Mucosa of gallbladder (tissue), 1 donor: ENCODE measurements around the gene KIAA1614. TPM values are rescaled to one million over a fixed set of nuclear protein-coding genes. Genes with fewer than 3 reads are reported as not detected.

Experiments
- DNase-seq: peaks from one replicate; pipeline ENCODE4 v3.0.0-alpha.2; 2020; ENCODE audit warnings: low spot score
- total RNA-seq: library from RNA; stranded (reverse); gene quantifications from one replicate; pipeline ENCODE4 v1.2.1, GENCODE V29; 2021
- donor health status: DM: no; HTN: no; CAD: no.

KIAA1614 gene
- total RNA-seq = 7.7 TPM

DNA sequence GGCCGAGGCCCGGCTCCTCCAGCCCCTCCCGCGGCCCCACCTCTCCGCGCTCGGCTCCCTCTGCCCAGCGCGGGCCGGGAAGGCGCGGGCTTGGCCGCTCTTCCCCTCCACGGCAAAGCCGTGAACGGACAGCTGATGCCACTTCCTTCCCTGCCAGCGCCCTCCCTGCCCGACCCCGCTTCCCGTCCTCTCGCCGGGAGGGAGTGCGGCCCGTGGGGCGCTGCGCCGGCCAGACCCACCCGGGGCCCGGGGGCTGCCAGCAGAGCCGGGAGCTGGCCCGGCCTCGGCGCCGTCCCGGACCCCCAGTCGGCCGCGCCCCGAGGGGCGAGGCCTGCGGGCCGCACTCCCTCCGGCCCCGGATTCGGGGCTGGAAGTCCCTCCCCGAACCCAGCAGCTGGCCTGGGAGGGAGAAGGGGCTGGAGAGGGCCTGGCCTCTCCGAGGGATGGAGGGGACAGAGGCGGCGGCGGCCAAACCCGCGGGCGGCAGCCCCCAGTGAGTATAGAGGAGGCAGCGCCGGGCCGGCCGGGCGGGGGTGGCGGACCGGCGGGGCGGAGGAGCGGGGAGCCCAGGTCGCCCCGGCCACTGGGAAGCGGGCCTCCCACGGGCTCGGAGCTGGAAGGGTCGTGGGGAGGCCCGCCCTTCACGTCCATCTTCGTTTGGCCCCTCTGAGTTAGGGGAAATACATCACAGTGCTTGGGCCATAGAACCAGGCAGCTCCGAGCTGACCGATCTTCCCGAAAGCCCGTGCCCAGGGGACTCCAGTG is at the start of gene KIAA1614:
Gene KIAA1614, plus strand, starts transcription at position 97 of the 765 bp plus-strand sequence. Its CDS starts 347 bp downstream, at position 444.
- no peak for DNase-seq

GRCh38 chr1:180863158-180863775 is 49.4 kb upstream of the KIAA1614 start:
- peak; percentile 55 for DNase-seq

DNA sequence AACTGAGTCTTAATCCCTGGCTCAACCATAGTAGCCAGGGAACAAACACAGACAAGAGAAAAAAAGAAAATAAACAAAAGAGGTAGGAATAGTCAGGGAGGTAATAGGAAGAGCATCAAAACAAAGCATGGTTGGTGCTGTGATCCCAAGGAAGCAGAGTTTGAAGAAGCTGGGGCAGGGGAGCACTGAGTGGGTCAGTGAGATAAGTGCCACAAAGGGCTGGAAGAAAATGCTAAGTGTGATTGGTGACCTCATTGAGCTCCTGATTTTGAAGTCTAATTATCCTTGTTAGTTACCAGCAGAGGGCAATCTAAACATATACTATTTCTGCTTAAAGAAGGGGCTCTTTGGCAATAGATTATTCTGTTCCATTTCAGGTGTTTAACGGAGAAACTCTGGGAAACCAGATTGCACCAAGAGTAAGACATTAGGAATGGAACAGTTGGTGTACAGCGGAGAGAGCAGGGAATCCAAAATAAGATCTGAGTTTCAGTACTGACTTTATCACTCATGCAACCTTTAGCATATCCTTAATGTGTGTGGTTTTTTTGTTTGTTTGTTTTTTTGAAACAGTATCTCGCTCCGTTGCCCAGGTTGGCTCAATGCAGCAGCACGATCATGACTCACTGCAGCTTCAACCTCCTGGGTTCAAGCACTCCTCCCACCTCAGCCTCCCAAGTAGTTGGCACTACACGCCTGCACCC is 30.7 kb upstream of the KIAA1614 start:
- no peak for DNase-seq

DNA sequence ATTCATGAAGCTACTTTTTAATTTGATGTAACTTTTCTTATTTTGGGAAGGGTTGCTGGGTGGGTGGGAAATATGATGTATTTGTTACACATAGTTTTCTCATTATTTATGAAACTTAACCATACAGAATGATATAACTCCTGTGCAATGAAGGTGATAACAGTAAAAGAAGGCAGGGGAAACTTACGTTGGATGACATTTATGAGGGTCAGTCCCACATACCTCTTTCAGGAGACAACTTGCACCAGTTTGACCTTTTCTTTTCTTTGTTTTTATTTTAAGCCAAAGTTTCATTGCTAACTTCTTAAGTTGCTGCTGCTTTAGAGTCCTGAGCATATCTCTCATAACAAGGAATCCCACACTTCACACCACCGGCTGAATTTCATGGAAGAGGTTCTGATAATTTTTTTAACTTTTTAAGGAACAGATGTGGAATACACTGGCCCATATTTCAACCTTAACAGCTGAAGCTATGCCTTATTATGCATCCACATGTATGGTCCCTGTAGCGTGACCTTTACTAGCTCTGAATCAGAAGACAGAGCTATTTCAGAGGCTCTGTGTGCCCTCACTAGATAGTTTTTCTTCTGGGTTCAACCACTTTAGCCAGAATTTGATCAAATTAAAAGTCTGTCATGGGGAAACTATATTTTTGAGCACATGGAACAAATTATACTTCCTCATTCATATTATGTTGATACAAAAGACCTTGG is 28.0 kb upstream of the KIAA1614 start:
- DNase-seq = no peak

- no peak for DNase-seq
Measured at GRCh38 chr1:180886338-180886737, 26.4 kb upstream of the KIAA1614 start.

GRCh38 chr1:180887841-180888240 is 24.9 kb upstream of the KIAA1614 start:
- DNase-seq = no peak

DNA sequence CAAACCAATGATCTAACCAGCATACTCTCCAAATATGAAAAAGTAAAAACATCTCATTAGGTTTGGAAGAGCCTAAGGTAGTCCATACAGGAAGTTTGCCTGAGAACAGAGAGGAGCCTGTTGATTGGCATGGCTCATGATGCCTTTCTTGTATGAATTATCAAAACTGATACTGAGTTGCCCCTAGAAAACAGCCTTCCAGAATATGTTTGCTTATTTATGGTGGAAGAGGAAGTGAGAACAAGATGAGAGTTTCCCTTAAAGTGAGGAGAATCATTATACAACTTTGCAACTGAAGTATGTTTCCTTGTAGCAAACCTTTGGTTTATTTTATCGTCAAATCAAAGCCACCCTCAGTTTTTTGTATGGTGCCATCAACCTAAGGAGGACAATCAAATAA is 23.8 kb upstream of the KIAA1614 start:
- no peak for DNase-seq

DNA sequence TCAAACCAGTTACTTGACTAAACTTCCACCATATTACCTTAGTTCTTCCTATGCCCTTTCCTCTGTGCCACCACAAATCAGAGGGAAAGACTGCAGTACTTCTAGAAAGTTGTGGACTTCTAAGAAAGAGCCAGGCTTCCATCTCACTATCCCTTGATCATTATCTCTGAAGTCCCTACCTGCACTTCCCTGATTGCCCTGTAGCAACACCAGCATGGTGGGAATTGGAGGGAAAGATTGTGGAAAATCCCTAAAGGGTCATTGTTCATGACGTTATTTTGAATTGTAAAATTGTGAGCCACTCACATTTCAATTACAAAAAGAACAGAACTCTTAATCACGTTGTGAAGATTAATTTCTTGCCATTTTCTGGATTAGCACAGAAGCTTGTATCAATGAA is 23.4 kb upstream of the KIAA1614 start:
- no peak for DNase-seq

DNA sequence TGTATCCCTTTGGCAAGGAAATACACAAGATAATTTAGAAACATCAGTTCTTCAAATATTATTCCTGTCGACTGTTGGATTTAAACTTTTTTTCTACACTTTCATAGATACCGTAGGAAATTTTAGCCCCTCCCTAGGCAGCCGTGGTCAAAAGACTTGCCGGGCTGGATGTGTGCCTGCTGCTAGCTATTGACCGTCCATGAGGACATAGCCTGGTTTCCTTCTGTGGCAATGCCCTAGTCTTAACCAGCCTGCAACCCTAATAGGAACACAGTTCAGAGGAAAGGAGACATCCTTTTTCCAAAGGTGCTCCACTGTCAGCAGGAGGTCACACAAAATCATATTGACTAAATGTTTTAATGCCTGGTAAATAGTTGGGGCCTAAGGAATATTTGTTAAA is 20.4 kb upstream of the KIAA1614 start:
- DNase-seq = no peak

- no peak for DNase-seq
Measured at GRCh38 chr1:180892675-180893074, 20.0 kb upstream of the KIAA1614 start.

GRCh38 chr1:180893614-180894013 is 19.1 kb upstream of the KIAA1614 start:
- DNase-seq = no peak

GRCh38 chr1:180896161-180896560 is 16.5 kb upstream of the KIAA1614 start:
- no peak for DNase-seq

DNA sequence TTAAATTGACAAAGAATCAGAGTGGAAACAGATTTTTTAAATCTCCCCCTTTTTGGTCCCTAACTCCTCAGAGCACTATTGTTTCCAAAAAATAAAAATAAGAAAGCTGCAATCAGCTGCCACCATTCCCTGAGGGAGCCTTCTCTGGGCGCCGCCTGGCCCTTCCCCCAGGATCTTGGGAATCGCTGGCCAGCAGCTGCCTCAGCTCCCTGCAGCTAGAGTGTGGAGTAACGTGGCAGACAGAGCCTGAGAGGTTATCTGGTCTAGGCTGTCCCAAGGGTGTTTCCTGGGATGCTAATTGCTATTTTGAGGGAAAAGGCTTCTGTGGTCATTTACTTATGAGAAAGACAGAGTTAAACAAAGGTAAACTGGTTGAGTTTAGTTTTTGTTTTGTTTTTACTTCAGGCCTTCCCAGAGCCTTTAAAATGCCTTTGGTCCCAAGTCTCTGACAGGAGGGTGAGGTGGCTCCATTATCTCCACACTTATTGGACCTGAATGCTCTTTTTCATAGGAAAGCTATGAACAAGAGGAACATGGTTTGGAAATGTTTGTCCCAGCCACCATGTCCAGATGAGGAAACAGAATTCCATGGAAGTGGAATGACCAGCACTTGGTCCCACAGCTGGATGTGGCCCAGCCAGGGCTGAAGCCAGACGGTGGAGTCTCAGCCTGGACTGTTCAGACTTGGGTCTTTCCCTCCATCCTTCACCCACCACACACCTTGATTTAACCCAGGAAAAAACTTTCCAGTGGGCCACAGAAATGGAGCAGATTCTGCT is 14.1 kb upstream of the KIAA1614 start:
- DNase-seq = no peak

- no peak for DNase-seq
Measured at GRCh38 chr1:180899262-180899661, 13.4 kb upstream of the KIAA1614 start.

DNA sequence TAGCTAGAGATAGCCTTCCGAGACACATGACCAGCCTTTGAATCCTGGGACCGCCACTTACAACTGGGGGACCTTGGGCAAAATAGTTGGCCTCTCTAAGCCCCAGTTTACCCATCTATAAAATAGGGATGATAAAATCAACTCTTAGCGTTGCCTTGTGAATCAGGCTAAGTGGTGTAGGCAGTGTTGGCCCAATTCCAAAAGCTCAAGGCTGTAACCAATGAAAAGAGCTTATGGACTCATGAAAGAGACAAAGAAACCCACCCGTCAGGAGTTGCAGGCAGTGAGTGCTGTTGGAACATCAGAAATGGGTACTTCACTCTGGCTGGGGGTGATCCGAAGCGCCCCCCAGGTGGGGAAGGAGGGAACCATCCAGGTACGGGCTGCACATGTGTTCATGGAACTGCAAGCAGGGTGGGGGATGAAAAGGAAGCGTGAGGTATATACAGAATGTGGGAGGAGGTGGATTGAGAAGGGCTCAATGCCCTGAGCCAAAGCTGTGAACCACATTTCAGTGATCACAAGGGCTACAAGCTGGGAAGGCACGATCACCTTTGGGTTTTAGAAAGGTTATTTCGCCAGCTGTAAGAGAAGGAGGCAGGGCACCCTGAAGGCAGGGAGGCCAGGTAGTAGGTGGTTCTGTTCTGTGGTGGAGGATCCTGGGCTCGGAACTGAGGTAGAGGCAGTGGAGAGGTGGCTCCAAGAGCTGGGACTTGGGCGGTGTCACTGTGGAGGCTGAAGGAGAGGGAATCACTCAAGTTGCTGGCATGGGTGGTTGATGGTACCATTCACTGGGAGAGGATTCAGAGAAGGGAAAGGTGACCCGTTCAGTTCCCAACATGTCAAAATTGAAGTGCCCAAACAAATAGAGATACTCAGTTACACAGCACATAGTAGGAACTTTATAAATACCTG is 11.4 kb upstream of the KIAA1614 start:
- no peak for DNase-seq

GRCh38 chr1:180902541-180902940 is 10.2 kb upstream of the KIAA1614 start:
- no peak for DNase-seq

DNA sequence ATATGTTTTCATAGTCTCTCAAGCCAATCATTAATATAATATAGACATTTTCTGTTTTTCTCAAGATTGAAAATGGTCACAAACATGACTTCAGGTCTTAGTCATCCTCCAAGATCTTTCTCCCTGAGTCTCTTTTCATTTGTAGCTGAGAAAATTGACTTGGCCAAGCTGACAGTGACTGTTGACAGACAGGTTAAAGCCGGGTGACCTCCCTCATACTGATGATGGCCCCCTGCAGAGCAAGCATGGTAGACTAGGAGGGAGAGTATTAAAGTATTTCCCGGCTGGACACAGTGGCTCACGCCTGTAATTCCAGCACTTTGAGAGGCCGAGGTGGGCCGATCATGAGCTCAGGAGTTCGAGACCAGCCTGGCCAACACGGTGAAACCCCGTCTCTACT is 6.8 kb upstream of the KIAA1614 start:
- DNase-seq = no peak

- DNase-seq = no peak
Measured at GRCh38 chr1:180906511-180906910, 6.2 kb upstream of the KIAA1614 start.

DNA sequence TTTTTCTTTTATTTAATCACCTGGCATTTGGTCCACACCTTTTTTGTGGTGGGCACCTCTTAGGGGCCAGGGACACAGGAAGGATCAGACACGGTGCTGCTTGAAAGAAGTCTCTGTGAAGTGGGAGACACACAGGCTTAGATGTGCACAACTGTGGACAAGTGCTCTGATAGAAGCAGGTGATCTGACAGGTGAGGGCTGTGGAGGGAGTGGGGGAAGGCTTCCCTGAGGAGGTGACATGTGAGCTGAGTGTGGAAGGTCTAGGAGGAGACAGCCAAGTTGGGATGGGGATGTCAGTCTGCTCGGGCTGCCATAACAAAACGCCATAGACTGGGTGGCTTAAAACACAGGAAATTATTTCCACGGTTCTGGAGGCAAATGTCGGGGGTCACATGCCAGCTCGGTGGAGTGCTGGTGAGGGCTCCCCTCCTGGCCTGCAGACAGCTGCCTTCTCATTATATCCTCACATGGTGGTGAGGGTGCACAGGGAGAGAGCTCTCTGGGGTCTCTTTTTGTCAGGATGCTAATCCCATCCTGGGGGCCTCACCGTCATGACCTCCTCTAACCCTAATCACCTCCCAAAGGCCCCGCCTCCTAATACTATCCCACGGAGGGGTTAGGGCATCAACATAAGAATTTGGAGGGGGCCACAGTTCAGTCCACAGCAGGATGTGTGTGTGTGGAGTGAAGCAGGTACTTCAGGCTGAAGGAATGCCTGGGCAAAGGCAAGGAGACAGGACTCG is 5.2 kb upstream of the KIAA1614 start:
- DNase-seq = no peak
